Head of caudate nucleus (tissue), 42 donors: ENCODE measurements around the gene RAP1GAP.

Experiments used
- DNase-seq, 42 donors: peaks; one replicate each; pipeline versions ENCODE4 v3.0.0 to v3.0.0-alpha.2; 2020 to 2021; ENCODE audit warnings: mixed read lengths in 7 of 42
- intact Hi-C: fragments of 100-400 bp; cut with DNase I; formaldehyde crosslinking; loops from one replicate; pipeline ENCODE4 v1.15.0; 2022

The RAP1GAP gene

GRCh38 chr1:21669258-21670058, at the start of gene RAP1GAP:
Gene RAP1GAP, minus strand, starts transcription at chr1:21669357. Its CDS starts 49,325 bp downstream, at chr1:21620032.
- intact Hi-C loops: no loop called here
- DNase-seq: peak in 37 of 42 donors; percentile 55 to 90 (median 74)

GRCh38 chr1:21716169-21716568, 47.0 kb upstream of the RAP1GAP start:
- intact Hi-C loops: no loop called here
- DNase-seq: peak in 1 of 42 donors; percentile 22

DNA sequence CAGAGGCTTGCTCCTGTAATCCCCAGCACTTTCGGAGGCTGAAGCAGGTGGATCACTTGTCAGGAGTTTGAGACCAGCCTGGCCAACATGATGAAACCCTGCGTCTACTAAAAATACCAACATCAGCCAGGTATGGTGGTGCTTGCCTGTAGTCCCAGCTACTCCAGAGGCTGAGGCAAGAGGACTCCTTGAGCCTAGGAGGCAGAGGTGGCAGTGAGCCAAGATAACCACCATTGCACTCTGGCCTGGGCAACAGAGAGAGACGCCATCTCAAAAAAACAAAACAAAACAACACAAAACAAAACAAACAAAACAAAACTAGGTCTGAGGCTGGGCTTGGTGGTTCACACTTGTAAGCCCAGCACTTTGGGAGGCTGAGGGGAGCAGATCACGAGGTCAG, 38.7 kb upstream of the RAP1GAP start:
- intact Hi-C loops: loop anchor here (5.0 kb wide), 1 partner anchor 74 kb away; the partner anchor contains the start of gene USP48
- no peak for DNase-seq

- DNase-seq: no peak
- intact Hi-C loops: loop anchor here (5.0 kb wide), 1 partner anchor 75 kb away; the partner anchor contains the start of gene USP48
These were observed 38.1 kb upstream of the RAP1GAP start for GRCh38 chr1:21707086-21707840.

DNA sequence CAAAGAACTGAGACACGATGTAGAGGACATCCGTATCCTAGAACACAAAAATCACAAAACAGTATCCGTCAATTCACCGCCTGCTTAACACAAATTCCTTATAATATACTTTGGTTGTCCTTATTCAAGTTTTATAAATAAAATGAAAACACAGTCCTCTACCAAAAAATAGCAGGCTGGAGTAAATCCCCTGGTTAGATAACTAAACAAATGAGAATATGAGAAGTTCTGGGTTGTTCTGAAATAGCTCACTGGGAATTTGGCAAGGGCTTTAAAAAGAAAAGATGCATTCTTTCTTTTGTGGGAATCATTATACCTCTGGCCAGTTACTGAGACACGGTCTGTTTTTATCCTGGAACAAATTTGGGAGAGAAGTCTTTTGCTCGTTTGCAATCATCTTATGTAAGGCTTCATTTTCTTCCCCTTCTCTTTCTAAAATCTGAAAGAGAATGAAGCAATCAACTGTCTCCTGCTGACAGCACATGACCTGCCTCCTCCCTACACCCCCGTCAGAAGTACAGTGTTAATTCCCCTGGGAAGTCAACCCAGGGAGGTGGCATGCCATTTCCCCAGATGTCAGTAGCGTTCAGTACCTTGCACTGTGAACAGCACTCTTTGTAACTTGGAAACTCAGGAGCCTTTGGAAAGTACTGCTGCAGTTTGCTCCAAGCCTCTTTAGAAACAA, 37.1 kb upstream of the RAP1GAP start:
- DNase-seq: peak; percentile 30 to 92 (median 74)

DNA sequence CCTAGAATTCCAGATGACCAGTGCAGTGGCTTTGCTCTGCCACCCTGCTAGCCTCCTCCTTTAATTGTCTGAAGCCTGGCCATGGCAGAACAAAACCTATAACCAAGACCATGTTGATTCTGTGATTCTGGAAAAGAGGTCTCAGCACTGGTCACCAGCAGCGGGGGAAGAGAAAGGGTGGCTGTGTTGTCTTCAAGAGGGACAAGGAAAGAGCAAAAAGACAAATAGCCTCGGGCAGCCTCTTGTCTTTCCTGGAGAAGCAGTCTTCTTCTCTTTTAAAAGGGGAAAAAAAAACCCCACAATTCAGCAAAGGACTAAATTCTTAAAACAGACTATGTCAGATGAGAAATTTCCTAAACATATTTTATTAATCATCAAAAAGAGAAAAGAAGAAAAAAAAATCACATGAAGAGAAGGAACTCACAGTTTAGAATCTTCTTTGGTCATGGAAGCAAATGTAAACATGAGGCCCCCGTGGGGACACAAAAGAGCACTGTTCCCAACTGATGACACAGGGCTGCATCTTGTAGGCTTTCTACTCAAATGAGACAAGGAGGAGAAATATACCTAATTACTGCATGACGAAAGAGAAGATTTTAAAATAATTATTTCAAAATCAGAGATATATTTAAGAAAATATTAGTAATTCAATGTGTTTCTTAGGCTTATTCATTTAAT, 36.3 kb upstream of the RAP1GAP start:
- intact Hi-C loops: loop anchor here (5.0 kb wide), 1 partner anchor 77 kb away; the partner anchor contains the start of gene USP48
- peak in 35 of 42 donors; percentile 21 to 81 (median 61) for DNase-seq

More for the DNA sequence above, 37.1 kb upstream of the RAP1GAP start:
- intact Hi-C loops: loop anchor here (5.0 kb wide), 1 partner anchor 76 kb away; the partner anchor contains the start of gene USP48

DNA sequence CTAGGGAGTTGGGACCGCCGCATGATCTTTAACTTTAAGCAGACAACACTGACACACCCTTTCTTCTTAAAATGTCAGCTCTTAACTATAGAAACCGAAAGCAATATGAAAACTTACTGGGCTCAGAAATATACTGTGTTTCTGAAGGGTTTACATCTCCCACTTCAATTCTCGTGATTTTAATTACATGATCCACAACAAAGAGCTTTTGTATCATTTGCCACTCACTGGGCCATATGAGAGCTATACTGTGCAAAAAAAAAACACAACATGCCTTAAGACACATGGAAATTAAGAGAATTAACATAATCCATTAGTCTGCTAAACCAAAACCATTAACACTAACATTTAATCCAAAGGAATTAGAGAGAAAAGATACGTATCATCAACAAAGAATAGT, 35.0 kb upstream of the RAP1GAP start:
- intact Hi-C loops: no loop called here
- no peak for DNase-seq

- intact Hi-C loops: no loop called here
These were observed 34.3 kb upstream of the RAP1GAP start for GRCh38 chr1:21703318-21703963.

DNA sequence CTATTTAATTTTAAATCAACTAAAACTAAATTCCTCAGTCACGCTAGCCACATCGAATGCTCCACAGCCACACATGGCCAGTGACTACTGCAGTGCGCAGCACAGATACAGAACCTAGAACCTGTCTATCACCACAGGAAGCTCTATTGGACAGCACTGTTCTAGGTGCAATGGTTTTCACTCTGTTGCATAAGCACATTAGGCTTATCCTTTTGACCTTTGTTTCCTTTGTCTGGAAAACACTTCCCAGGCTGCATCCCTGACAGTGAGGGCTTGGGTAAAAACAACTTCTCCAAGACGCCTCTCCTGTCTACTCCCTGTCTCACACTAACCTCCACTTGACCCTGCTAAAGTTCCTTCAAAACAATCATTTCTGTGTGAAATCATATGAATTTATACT, 33.6 kb upstream of the RAP1GAP start:
- no peak for DNase-seq
- intact Hi-C loops: no loop called here

More at GRCh38 chr1:21703318-21703963, 34.3 kb upstream of the RAP1GAP start:
- peak in 3 of 42 donors; percentile 8 to 51 (median 30) for DNase-seq

DNA sequence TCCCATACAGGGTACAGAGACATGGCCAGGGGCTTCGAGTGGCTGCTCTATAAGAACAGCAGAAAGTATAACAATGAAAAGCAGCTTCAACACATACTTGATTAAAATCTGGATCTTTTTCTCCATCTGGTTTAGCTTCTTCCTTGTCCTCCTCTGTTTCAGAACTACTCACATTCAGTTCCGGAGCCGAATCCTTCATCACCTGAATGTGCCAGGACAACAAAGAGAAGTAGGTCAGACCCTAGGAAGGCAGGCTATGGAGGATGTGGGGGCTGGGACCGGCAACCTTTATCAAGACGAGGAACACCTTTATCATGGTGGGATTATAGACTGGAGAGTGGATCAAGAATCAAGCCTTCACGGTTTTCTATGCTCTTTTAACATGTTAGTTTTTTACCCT, 32.2 kb upstream of the RAP1GAP start:
- intact Hi-C loops: no loop called here
- DNase-seq: no peak

DNA sequence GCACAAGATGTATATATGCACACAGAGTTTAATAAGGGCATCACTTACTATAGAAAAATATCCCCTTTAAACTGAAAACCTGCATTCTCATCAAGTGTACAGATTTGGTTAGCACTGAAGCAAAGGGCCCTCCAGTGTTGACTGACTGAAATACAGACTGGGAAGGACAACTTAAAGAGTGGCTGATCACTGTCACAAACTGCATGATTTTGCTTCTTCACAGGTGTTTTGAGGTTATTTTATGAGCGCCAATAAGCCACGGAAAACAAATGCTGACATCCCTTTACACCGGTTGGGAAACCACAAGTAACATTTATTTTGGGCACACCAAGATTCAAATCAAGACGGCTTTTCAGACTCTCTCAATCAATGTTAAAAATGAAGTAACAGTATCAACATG, 30.9 kb upstream of the RAP1GAP start:
- intact Hi-C loops: no loop called here
- DNase-seq: no peak

DNA sequence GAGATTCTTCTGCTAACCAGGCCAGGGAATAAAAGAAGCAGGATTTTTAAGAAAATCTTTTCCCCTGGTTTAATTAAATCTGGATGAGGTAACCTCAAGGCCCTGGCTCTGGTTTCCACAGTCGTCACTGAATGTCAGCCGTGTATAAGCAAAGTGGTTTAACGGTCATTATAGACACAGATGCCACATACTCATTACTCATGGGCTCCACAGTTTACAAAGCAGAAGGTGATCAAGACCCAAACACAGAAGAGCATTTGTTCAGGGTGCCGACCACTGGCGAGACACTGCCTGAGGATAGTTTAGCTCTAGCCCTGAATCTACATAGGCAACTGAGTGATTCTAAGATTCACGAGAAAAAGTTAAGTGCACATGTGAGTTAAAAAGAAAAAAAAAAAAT, 27.8 kb upstream of the RAP1GAP start:
- intact Hi-C loops: no loop called here
- no peak for DNase-seq

DNA sequence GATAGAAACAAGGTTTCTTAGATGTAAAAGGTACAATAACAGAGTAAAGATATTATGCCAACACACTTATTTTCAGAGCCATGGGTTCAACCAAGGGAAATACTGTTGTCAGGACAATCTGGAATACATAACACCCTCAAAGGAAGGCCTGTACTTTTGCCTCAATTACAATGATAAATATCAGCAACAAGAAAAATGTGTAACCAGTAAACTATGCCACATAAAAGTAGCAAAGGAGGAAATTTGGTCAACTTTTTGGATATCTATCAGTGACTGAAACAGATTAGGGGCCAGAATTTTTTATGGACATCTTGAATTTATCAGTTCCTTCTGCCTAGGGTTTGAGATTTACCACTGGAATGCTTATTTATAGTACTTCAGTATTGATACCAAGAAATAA, 24.6 kb upstream of the RAP1GAP start:
- intact Hi-C loops: no loop called here
- no peak for DNase-seq

DNA sequence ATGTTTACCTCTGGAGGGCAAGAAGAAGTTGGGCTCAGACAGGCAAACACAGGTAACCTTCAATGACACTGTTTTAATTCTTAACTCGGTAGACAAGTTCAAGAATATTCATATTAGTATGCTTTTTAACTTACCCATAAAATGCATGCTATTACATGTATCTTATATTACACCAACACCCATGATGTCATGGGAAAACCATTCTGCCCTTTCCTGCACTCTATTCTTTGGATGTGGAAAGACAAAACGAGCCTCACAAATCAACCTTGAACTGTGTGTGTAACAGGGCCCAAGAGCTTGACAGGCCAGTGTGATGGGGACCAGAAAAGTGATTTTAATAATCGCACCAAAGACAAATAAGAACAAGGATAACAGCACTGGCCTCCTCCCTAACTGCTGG, 22.6 kb upstream of the RAP1GAP start:
- intact Hi-C loops: no loop called here

DNA sequence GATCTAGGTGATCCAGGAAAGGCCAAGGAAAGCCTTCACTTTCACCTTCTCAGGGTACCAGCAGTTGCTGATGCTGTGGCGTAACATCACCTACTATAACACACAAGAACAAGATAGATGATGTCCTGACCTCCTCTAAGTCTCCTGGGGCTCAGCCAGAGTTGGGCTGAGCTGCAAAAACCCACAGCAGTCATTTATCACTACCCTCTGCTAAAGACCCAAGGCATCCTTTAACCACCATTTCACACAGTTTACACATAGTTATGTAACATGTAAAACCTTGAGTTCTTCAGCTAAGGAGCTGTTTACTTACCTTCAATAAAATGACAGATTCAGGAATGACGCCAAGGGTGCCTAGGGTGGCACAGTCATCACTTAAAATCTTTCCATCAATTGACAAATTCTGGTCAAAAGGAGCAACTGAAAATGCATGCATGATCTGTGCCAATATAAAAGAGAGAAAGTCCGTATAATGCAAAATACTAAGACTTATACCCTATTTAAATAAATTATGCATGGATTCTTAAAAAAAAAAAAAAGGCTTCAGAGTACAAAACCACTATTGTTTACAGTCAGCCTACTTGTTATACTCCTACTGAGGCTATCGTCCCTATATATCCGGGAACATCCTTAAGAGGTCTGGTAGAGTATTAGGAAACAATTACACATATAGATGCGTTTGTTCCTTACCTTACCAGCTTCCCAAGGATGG, 20.7 kb upstream of the RAP1GAP start:
- intact Hi-C loops: no loop called here
- no peak for DNase-seq

More for the DNA sequence above, 22.6 kb upstream of the RAP1GAP start:
- no peak for DNase-seq

GRCh38 chr1:21687081-21687529, 17.9 kb upstream of the RAP1GAP start:
- no peak for DNase-seq
- intact Hi-C loops: no loop called here

DNA sequence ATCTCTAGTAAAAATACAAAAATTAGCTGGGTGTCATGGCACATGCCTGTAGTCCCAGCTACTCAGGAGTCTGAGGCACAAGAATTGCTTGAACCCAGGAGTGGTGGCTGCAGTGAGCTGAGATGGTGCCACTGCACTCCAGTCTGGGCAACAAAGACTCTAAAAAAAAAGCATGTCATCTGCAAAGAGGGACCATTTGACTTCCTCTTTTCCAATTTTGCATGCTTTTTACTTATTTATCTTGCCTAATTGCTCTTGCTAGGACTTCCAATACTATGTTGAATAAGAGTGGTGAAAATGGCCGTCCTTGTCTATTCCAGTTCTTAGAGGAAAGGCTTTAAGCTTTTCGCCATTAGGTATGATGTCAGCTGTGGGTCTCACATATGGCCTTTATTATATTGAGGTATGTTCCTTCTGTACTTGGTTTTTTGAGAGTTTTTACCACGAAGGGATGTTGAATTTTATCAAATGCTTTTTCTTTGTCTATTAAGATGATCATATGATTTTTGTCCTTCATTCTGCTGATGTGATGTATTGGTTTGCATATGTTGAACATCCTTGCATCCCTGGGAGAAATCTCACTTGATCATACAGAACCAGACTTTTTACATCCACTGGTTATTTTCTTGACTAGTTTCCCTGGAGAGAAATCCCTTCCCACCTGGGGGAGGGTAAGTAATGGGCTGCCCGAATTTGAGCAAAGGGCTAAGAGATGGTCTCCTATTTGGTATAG, 17.0 kb upstream of the RAP1GAP start:
- DNase-seq: no peak
- intact Hi-C loops: no loop called here
